Lung (tissue), 12 donors: ENCODE data around the gene IL36RN. TPM values are rescaled to one million over a fixed set of nuclear protein-coding genes. Genes with fewer than 3 reads are reported as not detected.

ENCODE experiments used
- ATAC-seq: fragments of 200-7000 bp; cut with Tn5 transposase; one replicate; pipeline ENCODE4 v1.9.1; 2020; ENCODE audit warnings: moderate number of reproducible peaks; ENCODE audit not compliant: insufficient read depth, low FRiP score
- DNase-seq, 3 donors: peaks; one replicate each; pipeline ENCODE4 v3.0.0-alpha.2; 2013 to 2017
- H3K27ac ChIP-seq, 2 donors: one replicate each; pipeline ENCODE4 v1.5.1; 2013; ENCODE audit warnings: mild to moderate bottlenecking in 2 of 2, moderate library complexity in 2 of 2, control low read depth in 1 of 2, inconsistent platforms in 1 of 2, low read depth in 1 of 2, low read length in 1 of 2
- H3K27me3 ChIP-seq, 3 donors: one replicate each; pipeline ENCODE4 v1.5.1; 2013; ENCODE audit warnings: low read length in 2 of 3; ENCODE audit not compliant: control insufficient read depth in 3 of 3, insufficient read depth in 3 of 3
- H3K36me3 ChIP-seq, 4 donors: one replicate each; pipeline ENCODE4 v1.5.1; 2013; ENCODE audit warnings: low read length in 4 of 4, mild to moderate bottlenecking in 1 of 4, moderate library complexity in 1 of 4; ENCODE audit not compliant: control insufficient read depth in 4 of 4, insufficient read depth in 4 of 4
- H3K4me1 ChIP-seq, 5 donors: one replicate each; pipeline ENCODE4 v1.5.1; 2013; ENCODE audit warnings: low read length in 5 of 5, mild to moderate bottlenecking in 2 of 5, moderate library complexity in 1 of 5; ENCODE audit not compliant: control insufficient read depth in 5 of 5, insufficient read depth in 5 of 5
- H3K4me3 ChIP-seq: one replicate; pipeline ENCODE4 v1.5.1; 2013; ENCODE audit warnings: mild to moderate bottlenecking, control low read depth, moderate library complexity
- H3K9ac ChIP-seq, 2 donors: one replicate each; pipeline ENCODE4 v1.5.1; 2013; ENCODE audit warnings: low read length in 2 of 2, control low read depth in 1 of 2; ENCODE audit not compliant: insufficient read depth in 1 of 2
- H3K9me3 ChIP-seq, 4 donors: one replicate each; pipeline ENCODE4 v1.5.1; 2013; ENCODE audit warnings: low read length in 3 of 4, mild to moderate bottlenecking in 1 of 4, moderate library complexity in 1 of 4; ENCODE audit not compliant: control insufficient read depth in 4 of 4, insufficient read depth in 3 of 4
- WGBS, 2 donors: extraction: QIAGEN DNeasy Blood & Tissue Kit; methylation state at CpG; one replicate each; pipeline ENCODE4 v1.1.7; 2013; 5-methylcytosine and 5-hydroxymethylcytosine counted together
- polyA plus RNA-seq, 2 donors: library from polyadenylated mRNA; stranded (reverse); fragments of 200-250 nt; gene quantifications; one replicate each; pipeline ENCODE4 v1.2.1, GENCODE V29; 2013
- total RNA-seq, 2 donors: library from RNA; depleted of rRNA in 1 of 2; stranded (reverse); fragments of >200 nt in 1 of 2; gene quantifications; one replicate each; pipeline ENCODE4 v1.2.1, GENCODE V29; 2014 to 2021
- TF ChIP-seq, protein P1 (sequence below): IDR thresholded peaks from 2 replicates; pipeline ENCODE4 v1.5.1; 2012; ENCODE audit warnings: mild to moderate bottlenecking; ENCODE audit errors: control extremely low read depth, extremely low read depth
- donor health status: control.
- donor health status: control.
- donor health status: Bipolar disorder and iron deficiency.
- donor health status: healthy.
- donor health status: DM: yes; HTN: yes; CAD: no.

Gene IL36RN
- total and polyA plus RNA-seq, 4 donors: 0.01 to 0.09 TPM; not detected in 2

DNA sequence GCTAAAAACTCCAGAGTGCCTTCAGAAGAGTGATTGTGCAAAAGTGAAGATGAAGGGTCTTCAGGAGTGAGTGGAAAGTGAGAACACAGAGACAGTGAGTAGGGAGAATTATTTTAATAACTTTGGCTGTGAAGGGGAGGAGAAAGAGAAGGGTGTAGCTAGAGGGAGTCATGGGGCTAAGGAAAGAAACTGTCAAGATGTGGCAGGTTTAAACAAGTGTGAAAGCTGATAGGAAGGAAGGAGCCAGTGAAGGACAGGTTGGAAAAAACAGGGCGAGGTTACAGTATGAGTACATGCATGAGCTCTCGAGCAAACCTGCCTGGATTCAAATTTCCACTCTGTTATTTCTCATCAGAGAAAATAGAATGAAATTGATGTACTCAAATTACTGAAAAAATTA, 26.5 kb downstream of the IL36RN start:
- TF ChIP-seq, protein P1, sequence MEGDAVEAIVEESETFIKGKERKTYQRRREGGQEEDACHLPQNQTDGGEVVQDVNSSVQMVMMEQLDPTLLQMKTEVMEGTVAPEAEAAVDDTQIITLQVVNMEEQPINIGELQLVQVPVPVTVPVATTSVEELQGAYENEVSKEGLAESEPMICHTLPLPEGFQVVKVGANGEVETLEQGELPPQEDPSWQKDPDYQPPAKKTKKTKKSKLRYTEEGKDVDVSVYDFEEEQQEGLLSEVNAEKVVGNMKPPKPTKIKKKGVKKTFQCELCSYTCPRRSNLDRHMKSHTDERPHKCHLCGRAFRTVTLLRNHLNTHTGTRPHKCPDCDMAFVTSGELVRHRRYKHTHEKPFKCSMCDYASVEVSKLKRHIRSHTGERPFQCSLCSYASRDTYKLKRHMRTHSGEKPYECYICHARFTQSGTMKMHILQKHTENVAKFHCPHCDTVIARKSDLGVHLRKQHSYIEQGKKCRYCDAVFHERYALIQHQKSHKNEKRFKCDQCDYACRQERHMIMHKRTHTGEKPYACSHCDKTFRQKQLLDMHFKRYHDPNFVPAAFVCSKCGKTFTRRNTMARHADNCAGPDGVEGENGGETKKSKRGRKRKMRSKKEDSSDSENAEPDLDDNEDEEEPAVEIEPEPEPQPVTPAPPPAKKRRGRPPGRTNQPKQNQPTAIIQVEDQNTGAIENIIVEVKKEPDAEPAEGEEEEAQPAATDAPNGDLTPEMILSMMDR: no peak
- Histone ChIP-seq H3K4me1 (peaks cover 0 to 1% (median 0%) of the 10 kb centered on the region in 5 donors), H3K4me3 (no peak overlapping the region), H3K27me3 (no peaks in the 10 kb centered on the region), H3K36me3 (no peaks in the 10 kb centered on the region), H3K27ac (no peak overlapping the region), H3K9me3 (no peaks in the 10 kb centered on the region), H3K9ac (no peak overlapping the region)
- DNase-seq: no peak
- 60 to 86% methylated on average over 2 of the region's 2 CpGs for WGBS, 2 donors
- ATAC-seq: no peak

DNA sequence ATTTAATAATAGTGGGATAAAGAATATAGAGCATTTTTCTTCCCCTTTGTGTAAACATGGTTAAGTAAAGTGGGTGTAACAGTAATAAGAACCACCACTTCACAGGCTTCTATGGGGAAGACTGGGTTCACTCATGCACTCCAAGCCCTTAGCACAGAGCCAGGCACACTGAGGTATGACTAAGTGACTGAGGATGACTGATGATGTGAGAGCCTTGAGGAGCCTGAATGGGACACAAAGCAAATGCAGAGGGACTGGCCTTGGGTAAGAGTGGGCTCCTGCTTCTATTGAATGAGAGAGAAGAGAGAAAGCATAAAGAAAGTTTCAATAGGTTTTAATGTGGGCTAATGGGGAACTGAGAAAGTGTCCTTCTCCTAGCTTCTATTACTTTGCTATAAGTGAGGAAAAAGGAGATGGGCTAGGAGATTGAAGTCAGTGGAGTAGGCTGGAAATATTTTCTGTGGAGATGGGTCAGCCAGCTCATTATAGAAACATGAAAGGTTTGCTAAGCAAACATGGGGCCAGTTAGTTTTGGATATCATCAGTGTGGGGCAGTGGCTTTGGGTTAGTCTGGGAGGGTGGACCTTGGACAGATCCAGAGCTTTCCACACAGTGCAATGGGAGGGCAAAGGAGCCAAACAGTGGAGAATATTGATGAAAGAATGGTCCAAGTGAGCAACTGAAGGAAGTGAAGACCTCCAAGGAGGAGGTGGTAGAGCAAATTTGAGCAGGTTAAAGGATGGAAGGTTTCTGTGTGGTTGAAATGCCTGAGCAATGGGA, 29.4 kb downstream of the IL36RN start:
- peaks cover 0 to 1% (median 0%) of the 10 kb centered on the region in 5 donors for H3K4me1 ChIP-seq
- DNase-seq: peak in 1 of 3 donors; percentile 22
- H3K4me3 ChIP-seq: no peak overlapping the region
- no peaks in the 10 kb centered on the region for H3K9me3 ChIP-seq
- ATAC-seq: no peak
- TF ChIP-seq, protein P1: no peak
- H3K27ac ChIP-seq: no peak overlapping the region
- no peak overlapping the region for H3K9ac ChIP-seq
- H3K27me3 ChIP-seq: no peaks in the 10 kb centered on the region
- no peaks in the 10 kb centered on the region for H3K36me3 ChIP-seq

DNA sequence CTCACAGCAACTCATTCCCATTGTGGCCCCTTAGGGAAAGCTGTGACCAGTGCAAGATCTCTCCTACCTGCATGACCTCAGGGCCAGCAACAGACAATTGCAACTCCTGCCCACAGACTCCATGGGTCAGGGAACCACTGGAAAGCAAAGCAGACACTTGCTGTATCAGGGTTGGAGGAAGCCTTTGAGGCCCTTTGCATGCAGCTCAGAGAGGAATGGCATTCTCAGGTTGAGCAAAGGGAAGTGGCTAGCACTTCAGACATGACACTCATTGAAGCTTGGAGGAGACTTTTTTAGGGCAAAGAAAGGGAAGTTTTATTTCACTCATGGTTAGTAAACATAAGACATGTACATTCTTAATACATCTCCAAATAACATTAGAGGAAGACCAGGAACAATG, 30.9 kb downstream of the IL36RN start:
- no peak for DNase-seq
- Histone ChIP-seq H3K4me1 (peaks cover 0 to 1% (median 0%) of the 10 kb centered on the region in 5 donors), H3K27ac (no peak overlapping the region), H3K36me3 (no peaks in the 10 kb centered on the region), H3K4me3 (no peak overlapping the region), H3K9ac (no peak overlapping the region), H3K9me3 (no peaks in the 10 kb centered on the region), H3K27me3 (no peaks in the 10 kb centered on the region)
- ATAC-seq: no peak
- TF ChIP-seq, protein P1: no peak
